Hypothalamus (tissue), 51 donors: ENCODE results near the gene LRRC73.
A peak's percentile ranks its signal among the peaks of the same experiment; 100 is the strongest.
"Not testable (repeated sequence)": the region's sequence is repeated elsewhere in the genome, so short reads cannot be mapped to it uniquely, and the experiment has no call there.

Experiments
- DNase-seq, 51 donors: peaks; one replicate each; lab custom pipeline; 2025; lab: John Stamatoyannopoulos, UW

The LRRC73 gene

GRCh38 chr6:43511824-43512415, 1.8 kb upstream of the LRRC73 start:
- DNase-seq = no peak

GRCh38 chr6:43510827-43511163, 649 bp upstream of the LRRC73 start:
- no peak for DNase-seq

GRCh38 chr6:43509142-43509983, 783 bp downstream of the LRRC73 start:
- peak in 2 of 51 donors; percentile 38 to 49 for DNase-seq

GRCh38 chr6:43508481-43509141, 1.5 kb downstream of the LRRC73 start:
- no peak for DNase-seq

GRCh38 chr6:43506667-43507471, 3.3 kb downstream of the LRRC73 start:
- peak in 48 of 51 donors; percentile 16 to 87 (median 60) for DNase-seq

GRCh38 chr6:43506171-43506570, 4.0 kb downstream of the LRRC73 start:
- DNase-seq = no peak

- DNase-seq = no peak
These were observed 4.4 kb downstream of the LRRC73 start for GRCh38 chr6:43505718-43506117.

- no peak for DNase-seq
These were observed 5.2 kb downstream of the LRRC73 start for GRCh38 chr6:43504756-43505593.

GRCh38 chr6:43503443-43503842, 6.7 kb downstream of the LRRC73 start:
- no peak for DNase-seq

GRCh38 chr6:43502666-43503065, 7.5 kb downstream of the LRRC73 start:
- no peak for DNase-seq

- no peak for DNase-seq
These were observed 9.2 kb downstream of the LRRC73 start for GRCh38 chr6:43500921-43501320.

- DNase-seq = no peak
These were observed 10.9 kb downstream of the LRRC73 start for GRCh38 chr6:43499028-43499815.

- not testable (repeated sequence) for DNase-seq
These were observed 11.9 kb downstream of the LRRC73 start for GRCh38 chr6:43498291-43498690.

- DNase-seq = no peak
These were observed 12.5 kb downstream of the LRRC73 start for GRCh38 chr6:43497689-43498088.

- DNase-seq = no peak
These were observed 13.1 kb downstream of the LRRC73 start for GRCh38 chr6:43497129-43497396.

- peak in 14 of 51 donors; percentile 10 to 66 (median 25) for DNase-seq
These were observed 13.6 kb downstream of the LRRC73 start for GRCh38 chr6:43496370-43497128.

GRCh38 chr6:43495409-43495941, 14.7 kb downstream of the LRRC73 start:
- no peak for DNase-seq

- DNase-seq = no peak
These were observed 15.4 kb downstream of the LRRC73 start for GRCh38 chr6:43494766-43495165.
